Retinal pigment epithelial cell (primary cell): Measurements from ENCODE around the gene TMSB4X.

Source experiments
- DNase-seq: peaks from one replicate; pipeline ENCODE4 v3.0.0-alpha.2; 2010; ENCODE audit warnings: low read depth
- H3K4me3 ChIP-seq: 2 replicates; pipeline ENCODE4 v1.5.1; 2011; ENCODE audit warnings: mild to moderate bottlenecking, low read length, control low read depth, moderate library complexity
- CTCF ChIP-seq: conservative IDR thresholded peaks from 2 replicates; pipeline ENCODE4 v1.5.1; 2011; ENCODE audit warnings: low read depth, low read length, control low read depth, inconsistent platforms

Gene TMSB4X

GRCh38 chrX:12986164-12986779 is 11.4 kb downstream of the TMSB4X start:
- DNase-seq = no peak
- no peak overlapping the region for H3K4me3 ChIP-seq
- no peak for TF ChIP-seq CTCF

- DNase-seq = no peak
- H3K4me3 ChIP-seq = no peak overlapping the region
- TF ChIP-seq CTCF = no peak
Measured at GRCh38 chrX:12986886-12987285, 12.0 kb downstream of the TMSB4X start.

- TF ChIP-seq CTCF = no peak
- DNase-seq = no peak
- no peak overlapping the region for H3K4me3 ChIP-seq
Measured at GRCh38 chrX:12987340-12987739, 12.4 kb downstream of the TMSB4X start.

- no peak overlapping the region for H3K4me3 ChIP-seq
- no peak for TF ChIP-seq CTCF
- no peak for DNase-seq
Measured at GRCh38 chrX:12987900-12988594, 13.1 kb downstream of the TMSB4X start.

GRCh38 chrX:12988797-12989196 is 13.9 kb downstream of the TMSB4X start:
- TF ChIP-seq CTCF = no peak
- DNase-seq = peak; percentile 54

GRCh38 chrX:12989461-12989860 is 14.6 kb downstream of the TMSB4X start:
- no peak for DNase-seq
- TF ChIP-seq CTCF = no peak
- no peak overlapping the region for H3K4me3 ChIP-seq

More at GRCh38 chrX:12988797-12989196, 13.9 kb downstream of the TMSB4X start:
- no peak overlapping the region for H3K4me3 ChIP-seq

GRCh38 chrX:12991575-12991974 is 16.7 kb downstream of the TMSB4X start:
- DNase-seq = no peak
- TF ChIP-seq CTCF = no peak
- H3K4me3 ChIP-seq = no peak overlapping the region
